ENCODE measurements around the gene POLD4.

DNA sequence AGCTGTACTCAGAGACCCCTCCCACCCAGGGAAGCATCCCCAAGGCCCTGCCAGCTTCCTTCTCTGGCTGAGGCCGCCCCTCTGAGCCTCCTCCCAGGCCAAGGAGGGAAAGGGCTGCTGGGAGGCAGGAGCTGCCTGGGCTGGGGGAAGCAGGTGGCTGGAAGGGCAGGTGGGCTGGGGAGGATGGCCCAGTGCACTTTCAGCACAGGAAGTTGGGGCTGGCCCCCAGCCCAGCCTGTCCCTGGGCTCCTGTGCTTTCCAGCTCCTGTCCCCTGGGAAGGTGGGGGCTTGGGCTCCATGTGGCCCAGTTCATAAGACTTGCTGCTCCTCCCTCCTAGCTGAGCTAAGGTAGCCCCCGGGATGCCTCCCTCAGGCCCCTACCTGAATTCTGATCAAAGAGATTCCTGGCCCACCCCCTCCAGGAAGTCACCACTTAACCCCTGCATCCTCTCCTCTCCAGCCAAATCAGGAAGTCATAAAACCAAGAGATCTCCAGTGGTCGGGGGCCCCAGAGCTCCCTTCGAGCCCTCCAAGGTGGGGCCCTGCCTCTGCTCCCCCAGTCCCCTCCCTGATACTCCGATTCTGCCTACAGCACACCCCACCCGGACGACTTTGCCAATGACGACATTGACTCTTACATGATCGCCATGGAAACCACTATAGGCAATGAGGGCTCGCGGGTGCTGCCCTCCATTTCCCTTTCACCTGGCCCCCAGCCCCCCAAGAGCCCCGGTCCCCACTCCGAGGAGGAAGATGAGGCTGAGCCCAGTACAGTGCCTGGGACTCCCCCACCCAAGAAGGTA is 43.4 kb upstream of the POLD4 start:
- TF ChIP-seq, protein P1, sequence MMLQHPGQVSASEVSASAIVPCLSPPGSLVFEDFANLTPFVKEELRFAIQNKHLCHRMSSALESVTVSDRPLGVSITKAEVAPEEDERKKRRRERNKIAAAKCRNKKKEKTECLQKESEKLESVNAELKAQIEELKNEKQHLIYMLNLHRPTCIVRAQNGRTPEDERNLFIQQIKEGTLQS (IDR thresholded peaks at IDR 0.05) = no peak
- no peak for TF ChIP-seq CTCF (IDR thresholded peaks at IDR 0.05 in 2 of 3, conservative IDR thresholded peaks at IDR 0.05 in 1 of 3; ENCODE audit: borderline replicate concordance in 1 of 3, insufficient read depth in 1 of 3, low read depth in 2 of 3, low read length in 2 of 3)
- no peak for TF ChIP-seq POLR2A (IDR thresholded peaks at IDR 0.05; ENCODE audit: borderline replicate concordance, extremely low read depth, insufficient read depth, insufficient read length)
- no peak for TF ChIP-seq POLR2AphosphoS5 (IDR thresholded peaks at IDR 0.05; ENCODE audit: low read depth, low read length)
- TF ChIP-seq REST (IDR thresholded peaks at IDR 0.05; ENCODE audit: low read depth) = no peak
- no peak for TF ChIP-seq SRF (IDR thresholded peaks at IDR 0.05; ENCODE audit: low read depth)
